Hepatocyte (in vitro differentiated cells): ENCODE measurements around the gene NCOA6.

ENCODE experiments used
- CTCF ChIP-seq: fragments of 200-600 bp; sonication (generic); IDR thresholded peaks from 2 replicates; pipeline ENCODE4 v1.5.1; 2016; ENCODE audit warnings: antibody characterized with exemption, mild to moderate bottlenecking; ENCODE audit not compliant: poor library complexity
- EZH2 ChIP-seq: fragments of 200-600 bp; sonication (generic); IDR thresholded peaks from 2 replicates; pipeline ENCODE4 v1.6.1; 2016; ENCODE audit warnings: antibody characterized with exemption, mild to moderate bottlenecking, borderline replicate concordance
- EZH2phosphoT487 ChIP-seq: fragments of 200-600 bp; sonication (generic); IDR thresholded peaks from one replicate; pipeline ENCODE4 v1.6.1; 2018; ENCODE audit warnings: antibody characterized with exemption, mild to moderate bottlenecking, low read depth, moderate library complexity; ENCODE audit not compliant: unreplicated experiment, severe bottlenecking

DNA sequence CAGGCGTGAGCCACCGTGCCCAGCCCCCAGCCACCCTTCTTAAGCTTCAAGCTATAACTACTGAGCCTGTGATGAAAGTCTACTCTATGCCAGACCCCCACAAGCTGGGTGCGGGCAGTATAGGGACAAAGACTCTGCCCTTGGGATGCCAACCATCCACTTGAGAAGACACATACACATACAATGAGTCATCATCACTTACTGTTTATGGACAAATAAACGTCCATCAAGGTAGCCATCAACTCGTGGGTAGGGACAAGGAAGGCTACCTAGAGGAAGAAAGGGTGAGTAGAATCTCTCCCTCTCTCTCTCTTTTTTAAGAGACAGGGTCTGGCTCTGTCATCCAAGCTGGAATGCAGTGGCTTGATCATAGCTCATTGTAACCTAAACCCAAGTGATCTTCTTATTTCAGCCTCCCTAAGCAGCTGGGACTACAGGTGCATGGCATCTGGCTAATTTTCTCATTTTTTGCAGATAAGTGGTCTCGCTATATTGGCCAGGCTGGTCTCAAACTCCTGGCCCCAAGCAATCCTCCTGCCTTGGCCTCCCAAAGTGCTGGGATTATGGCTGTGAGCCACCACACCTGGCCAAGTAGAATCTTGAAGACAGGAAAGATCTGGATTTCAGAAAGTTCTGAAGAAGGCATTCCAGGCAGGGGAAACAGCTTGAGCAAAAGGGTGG is 123.9 kb downstream of the NCOA6 start:
- TF ChIP-seq CTCF, result no peak
- no peak for TF ChIP-seq EZH2
- no peak for TF ChIP-seq EZH2phosphoT487
